DND-41 (cell line): Measurements from ENCODE around the gene FMN2.

ENCODE experiments used
- EZH2 ChIP-seq: IDR thresholded peaks from 3 replicates; pipeline ENCODE4 v1.6.1; 2012; ENCODE audit warnings: borderline replicate concordance, low read depth, mild to moderate bottlenecking, moderate library complexity, low read length, inconsistent platforms; ENCODE audit not compliant: severe bottlenecking
- TF ChIP-seq, protein P1 (sequence below): IDR thresholded peaks from 2 replicates; pipeline ENCODE4 v1.5.1; 2012; ENCODE audit warnings: borderline replicate concordance, low read length, moderate library complexity, mild to moderate bottlenecking; ENCODE audit not compliant: poor library complexity, severe bottlenecking; ENCODE audit errors: extremely low read depth

- TF ChIP-seq, protein P1, sequence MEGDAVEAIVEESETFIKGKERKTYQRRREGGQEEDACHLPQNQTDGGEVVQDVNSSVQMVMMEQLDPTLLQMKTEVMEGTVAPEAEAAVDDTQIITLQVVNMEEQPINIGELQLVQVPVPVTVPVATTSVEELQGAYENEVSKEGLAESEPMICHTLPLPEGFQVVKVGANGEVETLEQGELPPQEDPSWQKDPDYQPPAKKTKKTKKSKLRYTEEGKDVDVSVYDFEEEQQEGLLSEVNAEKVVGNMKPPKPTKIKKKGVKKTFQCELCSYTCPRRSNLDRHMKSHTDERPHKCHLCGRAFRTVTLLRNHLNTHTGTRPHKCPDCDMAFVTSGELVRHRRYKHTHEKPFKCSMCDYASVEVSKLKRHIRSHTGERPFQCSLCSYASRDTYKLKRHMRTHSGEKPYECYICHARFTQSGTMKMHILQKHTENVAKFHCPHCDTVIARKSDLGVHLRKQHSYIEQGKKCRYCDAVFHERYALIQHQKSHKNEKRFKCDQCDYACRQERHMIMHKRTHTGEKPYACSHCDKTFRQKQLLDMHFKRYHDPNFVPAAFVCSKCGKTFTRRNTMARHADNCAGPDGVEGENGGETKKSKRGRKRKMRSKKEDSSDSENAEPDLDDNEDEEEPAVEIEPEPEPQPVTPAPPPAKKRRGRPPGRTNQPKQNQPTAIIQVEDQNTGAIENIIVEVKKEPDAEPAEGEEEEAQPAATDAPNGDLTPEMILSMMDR, result no peak
- no peak for TF ChIP-seq EZH2
Observed at GRCh38 chr1:240508201-240508600, 416.5 kb downstream of the FMN2 start.
